Measurements from ENCODE around the gene CEP85L.

DNA sequence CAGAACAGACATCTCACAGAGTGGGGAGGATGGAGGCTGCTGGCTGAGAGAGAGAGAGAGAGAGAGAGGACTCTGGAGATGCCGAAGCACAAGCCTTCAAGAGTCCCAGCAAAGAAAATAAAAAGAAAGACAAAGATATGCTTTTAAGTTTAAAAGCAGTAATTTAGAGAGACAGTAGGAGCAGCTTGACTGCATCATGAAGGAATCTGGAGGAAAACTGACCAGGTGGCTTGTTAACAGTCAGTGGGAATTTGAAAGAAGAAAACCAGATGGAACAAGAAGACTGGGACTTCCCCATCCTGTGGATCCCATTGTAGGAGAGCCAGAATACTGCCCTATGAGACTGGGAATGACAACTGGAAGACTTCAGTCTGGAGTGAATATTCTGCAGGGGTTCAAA, 149.6 kb downstream of the CEP85L start:
- TF ChIP-seq, protein P1, sequence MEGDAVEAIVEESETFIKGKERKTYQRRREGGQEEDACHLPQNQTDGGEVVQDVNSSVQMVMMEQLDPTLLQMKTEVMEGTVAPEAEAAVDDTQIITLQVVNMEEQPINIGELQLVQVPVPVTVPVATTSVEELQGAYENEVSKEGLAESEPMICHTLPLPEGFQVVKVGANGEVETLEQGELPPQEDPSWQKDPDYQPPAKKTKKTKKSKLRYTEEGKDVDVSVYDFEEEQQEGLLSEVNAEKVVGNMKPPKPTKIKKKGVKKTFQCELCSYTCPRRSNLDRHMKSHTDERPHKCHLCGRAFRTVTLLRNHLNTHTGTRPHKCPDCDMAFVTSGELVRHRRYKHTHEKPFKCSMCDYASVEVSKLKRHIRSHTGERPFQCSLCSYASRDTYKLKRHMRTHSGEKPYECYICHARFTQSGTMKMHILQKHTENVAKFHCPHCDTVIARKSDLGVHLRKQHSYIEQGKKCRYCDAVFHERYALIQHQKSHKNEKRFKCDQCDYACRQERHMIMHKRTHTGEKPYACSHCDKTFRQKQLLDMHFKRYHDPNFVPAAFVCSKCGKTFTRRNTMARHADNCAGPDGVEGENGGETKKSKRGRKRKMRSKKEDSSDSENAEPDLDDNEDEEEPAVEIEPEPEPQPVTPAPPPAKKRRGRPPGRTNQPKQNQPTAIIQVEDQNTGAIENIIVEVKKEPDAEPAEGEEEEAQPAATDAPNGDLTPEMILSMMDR (IDR thresholded peaks at IDR 0.05; ENCODE audit: insufficient read depth, low read depth, low read length), result no peak
- TF ChIP-seq EZH2 (IDR thresholded peaks at IDR 0.05; ENCODE audit: insufficient read depth, low read length), result no peak
